ENCODE results near the gene CLCA1.

- TF ChIP-seq CTCF (IDR thresholded peaks at IDR 0.05) (no peak), POLR2A (IDR thresholded peaks at IDR 0.05) (no peak)
Observed at GRCh38 chr1:86491171-86491950, 22.6 kb downstream of the CLCA1 start.

All from ovary (tissue), 3 donors.